Ovary (tissue), 3 donors: ENCODE measurements around the gene CHKA.

Experiments
- EP300 ChIP-seq: sonication (generic); formaldehyde crosslinking; IDR thresholded peaks from one replicate; pipeline ENCODE4 v1.6.1; 2017; ENCODE audit warnings: antibody characterized with exemption
- POLR2A ChIP-seq: fragments of 450-650 bp; IDR thresholded peaks from one replicate; pipeline ENCODE4 v1.6.1; 2017; ENCODE audit warnings: antibody characterized with exemption, mild to moderate bottlenecking, moderate library complexity
- TF ChIP-seq, protein P1 (sequence below), 3 donors: fragments of 450-650 bp in 2 of 3; fragments of 200-600 bp in 1 of 3; IDR thresholded peaks; one replicate each; pipeline versions ENCODE4 v1.5.1 to v1.8.0; 2016 to 2022; ENCODE audit warnings: antibody characterized with exemption in 3 of 3, mild to moderate bottlenecking in 1 of 3
- donor health status: DM: no; HTN: no; CAD: no.

- no peak for TF ChIP-seq POLR2A
- TF ChIP-seq, protein P1, sequence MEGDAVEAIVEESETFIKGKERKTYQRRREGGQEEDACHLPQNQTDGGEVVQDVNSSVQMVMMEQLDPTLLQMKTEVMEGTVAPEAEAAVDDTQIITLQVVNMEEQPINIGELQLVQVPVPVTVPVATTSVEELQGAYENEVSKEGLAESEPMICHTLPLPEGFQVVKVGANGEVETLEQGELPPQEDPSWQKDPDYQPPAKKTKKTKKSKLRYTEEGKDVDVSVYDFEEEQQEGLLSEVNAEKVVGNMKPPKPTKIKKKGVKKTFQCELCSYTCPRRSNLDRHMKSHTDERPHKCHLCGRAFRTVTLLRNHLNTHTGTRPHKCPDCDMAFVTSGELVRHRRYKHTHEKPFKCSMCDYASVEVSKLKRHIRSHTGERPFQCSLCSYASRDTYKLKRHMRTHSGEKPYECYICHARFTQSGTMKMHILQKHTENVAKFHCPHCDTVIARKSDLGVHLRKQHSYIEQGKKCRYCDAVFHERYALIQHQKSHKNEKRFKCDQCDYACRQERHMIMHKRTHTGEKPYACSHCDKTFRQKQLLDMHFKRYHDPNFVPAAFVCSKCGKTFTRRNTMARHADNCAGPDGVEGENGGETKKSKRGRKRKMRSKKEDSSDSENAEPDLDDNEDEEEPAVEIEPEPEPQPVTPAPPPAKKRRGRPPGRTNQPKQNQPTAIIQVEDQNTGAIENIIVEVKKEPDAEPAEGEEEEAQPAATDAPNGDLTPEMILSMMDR (IDR thresholded peaks at IDR 0.05): no peak
- no peak for TF ChIP-seq EP300
These were observed 25.7 kb upstream of the CHKA start for GRCh38 chr11:68146704-68147474.
